GM19468 (cell line): ENCODE results near the gene ZC2HC1C.
"Not testable (repeated sequence)": the region's sequence is repeated elsewhere in the genome, so short reads cannot be mapped to it uniquely, and the experiment has no call there.

Experiments
- ATAC-seq: cut with Tn5 transposase; IDR thresholded peaks from one replicate; pipeline ENCODE4 v1.9.1; 2021; ENCODE audit warnings: mild to moderate bottlenecking, moderate library complexity, moderate number of reproducible peaks; ENCODE audit not compliant: unreplicated experiment; ENCODE audit errors: extremely low read depth

The ZC2HC1C gene

GRCh38 chr14:75053396-75054291 lies 15.8 kb upstream of the ZC2HC1C start:
- no peak for ATAC-seq

GRCh38 chr14:75054421-75054820 lies 15.0 kb upstream of the ZC2HC1C start:
- ATAC-seq: no peak

- no peak for ATAC-seq
These were observed 9.8 kb upstream of the ZC2HC1C start for GRCh38 chr14:75059642-75060041.

DNA sequence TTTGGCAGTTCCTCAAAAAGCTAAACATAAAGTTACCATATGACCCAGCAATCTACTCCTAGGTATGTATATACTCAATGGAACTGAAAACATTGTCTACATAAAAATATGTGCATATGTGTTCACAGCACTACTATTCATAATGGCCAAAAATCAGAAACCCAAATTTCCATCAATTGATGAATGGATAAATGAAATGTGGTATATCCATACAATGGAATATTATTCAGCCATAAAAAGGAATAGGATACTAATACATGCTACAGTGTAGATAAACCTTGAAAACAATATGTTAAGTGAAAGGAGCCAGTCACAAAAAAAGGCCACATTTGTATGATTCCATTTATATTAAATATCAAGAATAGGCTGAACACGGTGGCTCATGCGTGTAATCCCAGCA lies 9.0 kb upstream of the ZC2HC1C start:
- no peak for ATAC-seq

DNA sequence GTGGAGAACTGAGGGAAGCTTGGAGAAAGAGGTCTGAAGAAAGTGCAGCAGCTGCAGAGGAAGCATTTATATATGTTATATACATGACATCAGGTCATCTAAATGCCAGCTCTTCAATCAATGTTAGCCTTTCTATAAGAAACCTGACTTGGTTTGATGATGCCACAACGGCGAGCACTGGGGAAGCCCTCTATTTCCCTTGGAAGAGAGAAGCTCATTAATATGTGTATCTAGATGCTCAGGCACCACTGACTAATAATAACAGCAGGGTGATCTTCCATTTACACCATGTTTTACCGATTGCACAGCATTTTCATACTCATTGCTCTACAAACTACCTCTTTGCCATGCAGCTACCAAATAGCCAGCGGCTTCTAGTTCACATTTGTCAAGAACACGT lies 6.4 kb upstream of the ZC2HC1C start:
- no peak for ATAC-seq

- ATAC-seq: peak; percentile 84
These were observed 5.8 kb upstream of the ZC2HC1C start, which contains the start of gene ACYP1 for GRCh38 chr14:75063491-75064204. TSS of gene ACYP1 (minus strand) at chr14:75064024. CDS start at chr14:75063553, 471 bp downstream.

- no peak for ATAC-seq
These were observed 5.3 kb upstream of the ZC2HC1C start for GRCh38 chr14:75064205-75064567.

DNA sequence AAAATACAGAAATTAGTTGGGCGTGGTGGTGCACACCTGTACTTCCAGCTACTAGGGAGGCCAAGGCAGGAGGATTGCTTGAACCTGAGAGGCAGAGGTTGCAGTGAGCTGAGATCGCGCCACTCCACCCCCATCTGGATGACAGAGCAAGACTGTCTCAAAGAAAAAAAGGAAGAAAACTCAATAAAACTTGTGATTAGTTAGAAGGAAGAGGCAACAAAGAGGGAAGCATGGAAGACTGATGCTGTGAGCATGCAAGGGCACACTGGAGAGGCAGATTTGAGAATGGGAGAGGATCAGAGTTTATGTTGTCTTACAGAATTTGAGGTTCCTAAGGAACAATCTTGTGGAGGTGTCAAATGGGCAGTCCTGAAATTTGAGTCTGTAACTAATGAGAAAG lies 2.8 kb upstream of the ZC2HC1C start:
- no peak for ATAC-seq

- ATAC-seq: no peak
These were observed 2.2 kb upstream of the ZC2HC1C start for GRCh38 chr14:75067212-75067611.

GRCh38 chr14:75067765-75068164 lies 1.7 kb upstream of the ZC2HC1C start:
- not testable (repeated sequence) for ATAC-seq

DNA sequence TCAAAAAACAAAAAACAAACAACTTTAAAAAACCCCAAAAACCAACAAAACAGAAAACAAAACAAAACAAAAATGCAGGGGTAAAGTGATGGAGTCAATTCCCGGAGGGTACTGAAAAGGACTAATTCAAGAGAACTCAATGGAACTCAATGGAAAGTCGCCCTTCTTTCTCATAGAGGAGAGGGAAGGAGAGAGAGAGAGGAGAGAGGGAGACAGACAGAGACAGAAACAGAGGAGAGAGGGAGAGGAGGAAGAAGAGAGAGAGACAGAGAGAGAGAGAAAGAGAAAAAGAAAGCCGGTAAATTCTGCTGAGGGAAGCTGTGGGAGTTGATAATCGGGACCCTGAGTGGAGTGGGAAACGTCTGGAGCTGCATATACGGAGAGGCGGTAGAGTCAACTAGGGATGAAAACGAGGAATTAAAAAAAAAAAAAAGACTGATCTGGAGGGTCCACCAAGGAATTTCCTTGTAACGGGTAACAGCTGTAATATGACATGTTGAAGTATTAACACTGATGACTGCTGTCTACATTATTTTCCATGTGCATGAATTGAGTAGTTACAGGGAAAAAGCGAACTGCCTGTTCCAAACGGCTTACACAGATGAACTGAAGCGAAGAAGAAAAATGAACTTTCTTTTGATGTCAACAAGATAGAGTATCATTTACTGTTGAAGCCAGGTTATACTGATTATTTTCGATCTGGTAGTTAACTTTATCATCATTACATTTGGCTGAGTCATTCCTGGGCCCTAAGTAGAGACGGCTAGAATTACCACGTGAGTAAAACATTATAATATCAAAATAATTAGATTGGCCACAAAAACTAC lies 934 bp upstream of the ZC2HC1C start:
- ATAC-seq: no peak

- ATAC-seq: no peak
These were observed 337 bp downstream of the ZC2HC1C start for GRCh38 chr14:75069811-75070145.

DNA sequence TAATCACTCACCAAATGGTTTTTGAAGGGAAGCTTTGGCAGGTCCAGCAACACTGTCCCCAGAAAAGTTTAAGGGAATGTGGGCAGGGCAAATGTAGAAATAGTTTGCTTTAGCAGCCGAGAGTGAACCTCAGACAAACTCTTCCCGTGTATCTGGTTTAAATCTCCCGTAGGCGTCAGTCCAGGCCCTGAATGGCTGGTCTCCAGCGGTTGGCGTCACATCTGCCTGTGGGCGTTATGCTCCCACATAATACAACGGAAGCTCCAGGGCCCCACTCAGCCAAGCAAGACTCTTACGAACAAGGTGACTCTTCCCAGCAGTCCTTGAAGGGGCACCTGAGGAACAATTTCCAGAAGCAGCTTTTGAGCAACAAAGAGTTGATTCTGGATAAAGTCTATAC lies 942 bp downstream of the ZC2HC1C start:
- no peak for ATAC-seq

DNA sequence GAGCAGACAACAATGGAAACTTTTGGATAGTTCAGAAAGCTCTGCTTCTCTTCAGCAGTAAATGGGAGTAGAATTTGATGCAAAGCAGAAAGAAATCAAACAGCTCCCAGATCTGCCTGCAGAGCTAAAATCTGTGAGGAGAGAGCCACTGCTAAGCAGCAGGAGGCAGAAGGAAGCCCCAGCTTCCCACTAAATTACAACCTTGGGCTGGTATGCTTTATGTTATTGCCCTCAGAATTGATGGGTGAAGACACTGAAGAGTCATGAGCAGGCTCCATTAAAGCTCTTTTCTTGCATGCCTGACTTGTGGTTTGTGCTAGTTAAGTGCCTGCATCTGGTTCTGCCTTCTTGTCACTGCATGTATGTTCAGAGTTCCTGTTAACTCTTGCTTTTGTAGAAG lies 8.4 kb downstream of the ZC2HC1C start:
- ATAC-seq: no peak

DNA sequence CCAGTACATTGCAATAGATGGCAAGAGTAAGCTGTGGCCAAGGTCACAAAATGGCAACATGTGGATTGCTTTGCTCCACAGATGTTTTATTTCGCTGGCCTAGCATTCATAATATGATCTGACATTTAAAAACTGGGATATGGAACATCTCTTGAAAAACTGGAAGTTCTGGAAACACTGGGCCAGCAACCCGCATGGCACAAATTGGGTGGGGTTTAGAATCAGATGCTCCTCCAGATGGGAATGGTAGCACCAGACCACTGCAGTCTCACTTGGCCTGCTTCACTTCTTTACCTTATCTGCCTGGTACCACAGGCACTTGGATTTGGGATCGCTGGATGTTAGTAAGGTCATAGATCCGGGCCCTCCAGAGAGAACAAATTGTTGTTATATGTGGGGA lies 10.1 kb downstream of the ZC2HC1C start:
- ATAC-seq: no peak

DNA sequence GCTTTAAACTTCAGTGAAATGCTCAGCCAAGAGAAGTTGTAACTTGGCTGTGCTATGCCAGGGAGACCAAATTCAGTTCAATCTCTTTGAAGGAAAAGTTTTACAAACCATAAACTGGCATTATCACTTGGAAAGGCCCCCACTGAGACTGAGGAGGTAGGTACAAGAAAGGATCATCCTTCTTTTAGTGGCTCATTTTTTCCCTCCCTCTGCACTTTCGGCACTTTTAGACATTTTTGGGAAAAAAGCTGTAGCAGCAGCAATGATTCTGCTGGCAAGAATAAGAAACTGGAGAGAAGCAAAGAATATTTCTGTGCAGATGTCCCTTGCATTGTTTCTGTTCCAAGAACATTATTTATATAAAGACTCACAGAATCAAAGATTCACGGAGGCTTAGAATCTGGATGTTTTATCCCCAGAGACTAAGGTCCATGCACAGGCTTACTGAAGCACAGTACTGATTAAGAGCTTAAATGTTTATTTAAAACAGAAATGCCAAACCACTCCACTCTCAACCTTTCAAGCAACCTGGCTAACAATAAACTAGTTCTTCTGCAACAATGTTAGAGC lies 12.3 kb downstream of the ZC2HC1C start:
- ATAC-seq: no peak

DNA sequence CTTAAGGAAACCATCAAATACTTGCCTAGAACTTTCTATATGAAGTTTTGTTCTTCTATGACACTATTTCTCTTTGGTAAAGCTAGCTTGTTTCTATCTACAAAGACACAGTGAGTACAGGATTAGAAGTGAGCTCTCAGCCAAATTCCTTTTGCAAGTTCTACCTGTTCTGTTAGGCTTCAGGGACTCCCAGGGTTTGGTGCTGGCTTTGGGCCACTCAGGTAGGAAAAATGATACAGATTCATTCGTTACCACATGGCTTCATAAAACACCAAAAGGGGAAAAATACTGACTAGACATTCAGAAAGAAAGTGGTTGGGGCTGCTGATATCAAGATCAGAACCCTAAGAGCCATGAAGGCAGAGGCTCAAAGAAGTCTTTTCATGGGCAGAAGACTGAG lies 13.8 kb downstream of the ZC2HC1C start:
- ATAC-seq: no peak

DNA sequence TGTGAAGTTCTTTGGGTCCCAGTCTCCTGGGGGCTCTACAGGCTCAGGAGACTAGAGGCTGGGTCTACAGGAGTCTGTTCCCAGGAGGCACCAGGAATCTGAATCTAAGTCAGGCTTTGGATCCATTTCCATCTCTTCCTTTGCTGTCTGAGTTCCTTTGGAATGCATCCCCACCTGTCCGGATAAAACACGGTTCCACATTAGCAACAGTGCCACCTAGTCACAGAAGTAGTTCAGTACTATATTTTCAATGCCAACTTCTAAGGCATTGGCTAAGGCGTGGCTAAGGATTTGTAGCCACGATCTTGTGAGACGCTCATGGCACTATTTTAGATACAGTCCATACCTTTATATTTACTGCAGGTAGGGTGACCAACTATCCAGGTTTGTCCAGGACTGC lies 15.1 kb downstream of the ZC2HC1C start:
- no peak for ATAC-seq

GRCh38 chr14:75088153-75088552 lies 18.7 kb downstream of the ZC2HC1C start:
- no peak for ATAC-seq

GRCh38 chr14:75088566-75089373 lies 19.3 kb downstream of the ZC2HC1C start:
- no peak for ATAC-seq
